PC-3 (cell line): ENCODE data around the gene DPEP2. TPM values are rescaled to one million over a fixed set of nuclear protein-coding genes. Genes with fewer than 3 reads are reported as not detected.
"Not testable (repeated sequence)": the region's sequence is repeated elsewhere in the genome, so short reads cannot be mapped to it uniquely, and the experiment has no call there.

Experiments used
- ATAC-seq: fragments of 200-7000 bp; cut with Tn5 transposase; 2 replicates; pipeline ENCODE4 v1.9.1; 2020; ENCODE audit warnings: mild to moderate bottlenecking, moderate library complexity
- BruUV-seq: library from RNA; stranded (reverse); fragments of 400-500 nt; replicated peaks from 2 replicates; lab custom pipeline; 2021; lab: Mats Ljungman, UMichigan
- CTCF ChIA-PET: fragments of 300-600 bp; sonication (Branson Sonifier 250); formaldehyde crosslinking; loops from one replicate; lab custom pipeline; 2022; ENCODE audit warnings: antibody characterized with exemption; lab: Charles Lee
- POLR2A ChIA-PET: fragments of 300-600 bp; sonication (Branson Sonifier 250); formaldehyde crosslinking; loops from one replicate; lab custom pipeline; 2022; ENCODE audit warnings: antibody characterized with exemption; ENCODE audit not compliant: unreplicated experiment; lab: Charles Lee
- DNase-seq: peaks from one replicate; pipeline ENCODE4 v3.0.0-alpha.2; 2015
- H2AFZ ChIP-seq: fragments of 300-600 bp; sonication (generic); 2 replicates; pipeline ENCODE4 v1.6.0; 2016; ENCODE audit warnings: antibody characterized with exemption, low read length
- H3F3A ChIP-seq: fragments of 300-600 bp; sonication (generic); one replicate; pipeline ENCODE4 v1.6.0; 2017; ENCODE audit warnings: antibody characterized with exemption, low read length, control low read depth, mild to moderate bottlenecking; ENCODE audit not compliant: unreplicated experiment
- H3K27ac ChIP-seq: fragments of 300-600 bp; sonication (generic); 2 replicates; pipeline ENCODE4 v1.5.1; 2016; ENCODE audit warnings: mild to moderate bottlenecking, low read length
- H3K27me3 ChIP-seq: fragments of 300-600 bp; sonication (generic); 2 replicates; pipeline ENCODE4 v1.6.1; 2016; ENCODE audit warnings: low read length, mixed read lengths
- H3K36me3 ChIP-seq: fragments of 300-600 bp; sonication (generic); 2 replicates; pipeline ENCODE4 v1.6.1; 2016; ENCODE audit warnings: low read depth, mixed run types, low read length, mixed read lengths
- H3K4me1 ChIP-seq: fragments of 300-600 bp; sonication (generic); 2 replicates; pipeline ENCODE4 v1.5.1; 2016; ENCODE audit warnings: low read length; ENCODE audit not compliant: insufficient read depth
- H3K4me2 ChIP-seq: fragments of 300-600 bp; sonication (generic); 2 replicates; pipeline ENCODE4 v1.6.0; 2016; ENCODE audit warnings: low read length
- H3K4me3 ChIP-seq: fragments of 300-600 bp; sonication (generic); 2 replicates; pipeline ENCODE4 v1.5.1; 2016; ENCODE audit warnings: mild to moderate bottlenecking, low read length, mixed read lengths
- H3K79me2 ChIP-seq: fragments of 300-600 bp; sonication (generic); 2 replicates; pipeline ENCODE4 v1.6.1; 2017; ENCODE audit warnings: low read length, mixed read lengths
- H3K9ac ChIP-seq: fragments of 300-600 bp; sonication (generic); 2 replicates; pipeline ENCODE4 v1.6.0; 2016; ENCODE audit warnings: mild to moderate bottlenecking, low read length
- H3K9me2 ChIP-seq: fragments of 300-600 bp; sonication (generic); replicated peaks from 2 replicates; pipeline ENCODE4 v1.6.1; 2016; ENCODE audit warnings: mixed run types, low read length, mixed read lengths
- H3K9me3 ChIP-seq: fragments of 300-600 bp; sonication (generic); 2 replicates; pipeline ENCODE4 v1.6.1; 2016; ENCODE audit warnings: low read length, mixed read lengths
- H4K20me1 ChIP-seq: fragments of 300-600 bp; sonication (generic); 2 replicates; pipeline ENCODE4 v1.6.1; 2016; ENCODE audit warnings: low read length, mixed read lengths
- CTCF ChIP-seq: fragments of 300-600 bp; sonication (generic); conservative IDR thresholded peaks from 2 replicates; pipeline ENCODE4 v1.5.1; 2017; ENCODE audit warnings: antibody characterized with exemption, low read depth, mild to moderate bottlenecking, low read length
- EZH2 ChIP-seq: fragments of 300-600 bp; sonication (generic); IDR thresholded peaks from one replicate; pipeline ENCODE4 v1.6.1; 2017; ENCODE audit warnings: antibody characterized with exemption, mild to moderate bottlenecking, low read length; ENCODE audit not compliant: unreplicated experiment
- EZH2phosphoT487 ChIP-seq: fragments of 300-600 bp; sonication (generic); IDR thresholded peaks from 2 replicates; pipeline ENCODE4 v1.6.1; 2018; ENCODE audit warnings: mild to moderate bottlenecking, antibody characterized with exemption, low read length, borderline replicate concordance
- intact Hi-C: fragments of 100-400 bp; cut with micrococcal nuclease; formaldehyde crosslinking; loops from 2 replicates; pipeline ENCODE4 v1.9.0; 2023
- total RNA-seq: library from RNA; depleted of rRNA; stranded (reverse); fragments of >200 nt; gene quantifications from 2 replicates; pipeline ENCODE4 v1.2.3, GENCODE V29; 2014; rRNA removed

Gene DPEP2
- total RNA-seq, 1 experiment from 2014 or later: not detected

GRCh38 chr16:67939507-67940445 lies 59.5 kb downstream of the DPEP2 start:
- TF ChIP-seq EZH2: no peak
- no peak for TF ChIP-seq CTCF
- no peak for TF ChIP-seq EZH2phosphoT487
- H3K9me3 ChIP-seq: no peaks in the 10 kb centered on the region
- no peak overlapping the region for H2AFZ ChIP-seq
- intact Hi-C loops: no loop called here
- ChIA-PET CTCF (no interaction called here), POLR2A (no interaction called here)
- no TSS peak for BruUV-seq
- no peak for ATAC-seq
- H3K27ac ChIP-seq: no peak overlapping the region
- H3K4me3 ChIP-seq: no peak overlapping the region
- H3K4me1 ChIP-seq: 0 out of 2 replicates have a peak, but pooled peaks cover 5% of the 10 kb centered on the region
- no peak overlapping the region for H3K9ac ChIP-seq
- no peaks in the 10 kb centered on the region for H3K36me3 ChIP-seq
- H3F3A ChIP-seq: no peaks in the 10 kb centered on the region
- H3K4me2 ChIP-seq: no peak overlapping the region
- no peaks in the 10 kb centered on the region for H4K20me1 ChIP-seq
- peaks cover 21% of the 10 kb centered on the region for H3K79me2 ChIP-seq
- H3K27me3 ChIP-seq: no peaks in the 10 kb centered on the region
- no peaks in the 10 kb centered on the region for H3K9me2 ChIP-seq
- DNase-seq: no peak

GRCh38 chr16:67937713-67938112 lies 61.6 kb downstream of the DPEP2 start:
- H3K36me3 ChIP-seq, H3K9ac ChIP-seq, intact Hi-C loops, H4K20me1 ChIP-seq, H3K9me2 ChIP-seq, H3K27ac ChIP-seq, H3K27me3 ChIP-seq, H2AFZ ChIP-seq, DNase-seq, H3K4me3 ChIP-seq, BruUV-seq, H3K9me3 ChIP-seq, POLR2A ChIA-PET, H3K4me2 ChIP-seq, H3F3A ChIP-seq, ATAC-seq: not testable (repeated sequence)
- peaks cover 31% of the 10 kb centered on the region for H3K79me2 ChIP-seq
- CTCF ChIA-PET: interaction anchor here (0.6 kb wide), 1 partner anchor 54 kb away, joined by 5 read pairs; no protein-coding TSS in a partner anchor
- H3K4me1 ChIP-seq: peaks cover 14% of the 10 kb centered on the region; the same call in 1 of the 2 replicates

Other genes starting within 250 kb of the DPEP2 start
- gene RANBP10, start 192.9 kb downstream of the DPEP2 start, total RNA-seq: 5.5 and 7.7 TPM in 2 replicates
- 0.44 and 0.86 TPM in 2 replicates for gene TSNAXIP1, start 192.6 kb downstream of the DPEP2 start, total RNA-seq
- 39.1 and 39.8 TPM in 2 replicates for gene THAP11, start 157.2 kb downstream of the DPEP2 start, total RNA-seq
- gene NUTF2, start 152.6 kb downstream of the DPEP2 start, total RNA-seq: 98.5 and 167 TPM in 2 replicates
- 31.8 and 35.1 TPM in 2 replicates for gene CENPT, start 151.8 kb downstream of the DPEP2 start, total RNA-seq
- 58.9 and 94.7 TPM in 2 replicates for gene EDC4, start 126.4 kb downstream of the DPEP2 start, total RNA-seq
- not detected in 2 replicates for gene NRN1L, start 114.6 kb downstream of the DPEP2 start, total RNA-seq
- gene PSKH1, start 106.2 kb downstream of the DPEP2 start, total RNA-seq: 6.6 and 8.3 TPM in 2 replicates
- 0.98 and 1.6 TPM in 2 replicates for gene CTRL, start 67.6 kb downstream of the DPEP2 start, total RNA-seq
- 51.3 and 52.0 TPM in 2 replicates for gene PSMB10, start 62.6 kb downstream of the DPEP2 start, total RNA-seq
- 3.2 and 4.6 TPM in 2 replicates for gene LCAT, start 55.4 kb downstream of the DPEP2 start, total RNA-seq
- 29.3 and 33.2 TPM in 2 replicates for gene SLC12A4, start 30.8 kb downstream of the DPEP2 start, total RNA-seq
- gene DPEP3, start 19.0 kb downstream of the DPEP2 start, total RNA-seq: not detected in 2 replicates
- gene DPEP2NB, start 16.4 kb upstream of the DPEP2 start, total RNA-seq: not detected in 2 replicates
- gene DDX28, start 23.7 kb upstream of the DPEP2 start, total RNA-seq: 13.4 and 16.6 TPM in 2 replicates
- gene DUS2, start 23.8 kb upstream of the DPEP2 start, total RNA-seq: 19.9 and 21.4 TPM in 2 replicates
- gene NFATC3, start 85.9 kb upstream of the DPEP2 start, total RNA-seq: 12.1 and 14.5 TPM in 2 replicates
- 46.9 and 48.1 TPM in 2 replicates for gene ESRP2, start 236.6 kb upstream of the DPEP2 start, total RNA-seq
- 16.4 and 16.8 TPM in 2 replicates for gene PLA2G15, start 245.9 kb upstream of the DPEP2 start, total RNA-seq